ENCODE measurements around the gene PYHIN1.

The PYHIN1 gene

GRCh38 chr1:159015440-159015909 is 84.1 kb downstream of the PYHIN1 start:
- DNase-seq: peak; percentile 88

- no peak for DNase-seq
Measured at GRCh38 chr1:159023723-159024122, 92.4 kb downstream of the PYHIN1 start.

- no peak for DNase-seq
Measured at GRCh38 chr1:159025043-159025442, 93.7 kb downstream of the PYHIN1 start.
